HG03060 (cell line): Measurements from ENCODE around the gene ARRB1.

Experiments used
- ATAC-seq: cut with Tn5 transposase; IDR thresholded peaks from one replicate; pipeline ENCODE4 v1.9.1; 2021; ENCODE audit warnings: low read depth, moderate number of reproducible peaks; ENCODE audit not compliant: unreplicated experiment

Gene ARRB1

GRCh38 chr11:75303544-75304224 lies 47.8 kb downstream of the ARRB1 start:
- ATAC-seq = no peak

GRCh38 chr11:75302371-75302770 lies 49.1 kb downstream of the ARRB1 start:
- no peak for ATAC-seq

- no peak for ATAC-seq
Observed at GRCh38 chr11:75301601-75302345, 49.7 kb downstream of the ARRB1 start.

GRCh38 chr11:75301131-75301530 lies 50.3 kb downstream of the ARRB1 start:
- ATAC-seq = no peak

GRCh38 chr11:75298976-75299260 lies 52.5 kb downstream of the ARRB1 start:
- ATAC-seq = no peak

GRCh38 chr11:75298191-75298975 lies 53.1 kb downstream of the ARRB1 start:
- ATAC-seq = no peak

- no peak for ATAC-seq
Observed at GRCh38 chr11:75293903-75294302, 57.6 kb downstream of the ARRB1 start.

GRCh38 chr11:75292943-75293342 lies 58.5 kb downstream of the ARRB1 start:
- no peak for ATAC-seq

GRCh38 chr11:75291741-75292140 lies 59.7 kb downstream of the ARRB1 start:
- ATAC-seq = no peak

GRCh38 chr11:75289919-75290318 lies 61.5 kb downstream of the ARRB1 start:
- no peak for ATAC-seq

GRCh38 chr11:75289511-75289760 lies 62.0 kb downstream of the ARRB1 start:
- no peak for ATAC-seq

GRCh38 chr11:75287579-75287978 lies 63.9 kb downstream of the ARRB1 start:
- no peak for ATAC-seq

GRCh38 chr11:75286826-75287465 lies 64.5 kb downstream of the ARRB1 start:
- no peak for ATAC-seq

GRCh38 chr11:75285776-75286360 lies 65.6 kb downstream of the ARRB1 start:
- ATAC-seq = no peak

- no peak for ATAC-seq
Observed at GRCh38 chr11:75283391-75283931, 68.0 kb downstream of the ARRB1 start.

GRCh38 chr11:75281469-75282095 lies 69.9 kb downstream of the ARRB1 start:
- no peak for ATAC-seq

GRCh38 chr11:75280770-75281468 lies 70.5 kb downstream of the ARRB1 start:
- ATAC-seq = no peak

GRCh38 chr11:75280227-75280701 lies 71.2 kb downstream of the ARRB1 start:
- no peak for ATAC-seq

GRCh38 chr11:75279273-75279672 lies 72.2 kb downstream of the ARRB1 start:
- no peak for ATAC-seq
